ENCODE data around the gene AIFM3. TPM values are rescaled to one million over a fixed set of nuclear protein-coding genes. Genes with fewer than 3 reads are reported as not detected.
"Not testable (repeated sequence)": the region's sequence is repeated elsewhere in the genome, so short reads cannot be mapped to it uniquely, and the experiment has no call there.

The AIFM3 gene
- total RNA-seq, 1 donor from 2014 or later = 1.8 TPM

GRCh38 chr22:21000207-21000986 lies 33.3 kb downstream of the AIFM3 start:
- DNase-seq (ENCODE audit: low spot score, unreplicated experiment) = no peak
- Mint-ChIP-seq H3K9me3 (ENCODE audit: low read depth) (no peaks in the 10 kb centered on the region), H3K4me3 (ENCODE audit: low read depth) (peak overlapping the region; percentile 89), H3K36me3 (ENCODE audit: insufficient read depth) (no peaks in the 10 kb centered on the region), H3K27me3 (no peaks in the 10 kb centered on the region), H3K4me1 (ENCODE audit: low read depth) (peaks cover 15% of the 10 kb centered on the region), H3K27ac (no peak overlapping the region)
- TF ChIP-seq, protein P1, sequence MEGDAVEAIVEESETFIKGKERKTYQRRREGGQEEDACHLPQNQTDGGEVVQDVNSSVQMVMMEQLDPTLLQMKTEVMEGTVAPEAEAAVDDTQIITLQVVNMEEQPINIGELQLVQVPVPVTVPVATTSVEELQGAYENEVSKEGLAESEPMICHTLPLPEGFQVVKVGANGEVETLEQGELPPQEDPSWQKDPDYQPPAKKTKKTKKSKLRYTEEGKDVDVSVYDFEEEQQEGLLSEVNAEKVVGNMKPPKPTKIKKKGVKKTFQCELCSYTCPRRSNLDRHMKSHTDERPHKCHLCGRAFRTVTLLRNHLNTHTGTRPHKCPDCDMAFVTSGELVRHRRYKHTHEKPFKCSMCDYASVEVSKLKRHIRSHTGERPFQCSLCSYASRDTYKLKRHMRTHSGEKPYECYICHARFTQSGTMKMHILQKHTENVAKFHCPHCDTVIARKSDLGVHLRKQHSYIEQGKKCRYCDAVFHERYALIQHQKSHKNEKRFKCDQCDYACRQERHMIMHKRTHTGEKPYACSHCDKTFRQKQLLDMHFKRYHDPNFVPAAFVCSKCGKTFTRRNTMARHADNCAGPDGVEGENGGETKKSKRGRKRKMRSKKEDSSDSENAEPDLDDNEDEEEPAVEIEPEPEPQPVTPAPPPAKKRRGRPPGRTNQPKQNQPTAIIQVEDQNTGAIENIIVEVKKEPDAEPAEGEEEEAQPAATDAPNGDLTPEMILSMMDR (IDR thresholded peaks at IDR 0.05; ENCODE audit: unreplicated experiment) = no peak

DNA sequence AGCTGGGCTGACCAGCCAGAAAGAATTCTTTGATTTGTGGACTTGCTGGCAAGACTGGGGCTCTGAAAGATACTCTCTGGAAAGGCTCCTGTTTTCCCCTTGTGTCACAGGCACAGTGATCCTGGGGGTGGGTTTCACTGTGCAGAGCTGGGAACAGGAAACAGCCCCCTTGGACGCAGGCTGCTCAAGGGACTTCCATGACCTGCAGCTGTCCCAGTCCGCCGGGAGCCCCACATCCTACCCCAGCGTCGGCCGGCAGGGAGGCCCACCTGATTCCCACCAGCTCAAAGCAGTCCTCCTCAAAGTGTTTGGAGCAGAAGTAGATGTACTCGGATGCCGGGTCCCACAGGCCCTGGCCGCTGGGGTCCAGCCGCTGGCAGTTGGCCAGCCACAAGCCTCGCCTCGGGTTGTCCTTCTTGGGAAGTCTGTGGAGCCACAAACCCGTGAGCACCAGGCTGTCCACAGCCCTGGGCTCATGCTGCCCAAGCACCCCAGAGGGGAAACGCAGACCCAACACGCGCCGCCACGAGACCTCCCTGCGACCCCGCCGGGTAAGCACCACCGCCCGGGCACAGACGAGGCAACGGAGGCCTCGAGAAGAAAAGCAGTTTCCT lies 34.0 kb downstream of the AIFM3 start:
- no peaks in the 10 kb centered on the region for H3K9me3 Mint-ChIP-seq (ENCODE audit: low read depth)
- H3K27me3 Mint-ChIP-seq = no peaks in the 10 kb centered on the region
- no peak for DNase-seq (ENCODE audit: low spot score, unreplicated experiment)
- peaks cover 15% of the 10 kb centered on the region for H3K4me1 Mint-ChIP-seq (ENCODE audit: low read depth)
- peak overlapping the region; percentile 97 for H3K27ac Mint-ChIP-seq
- H3K36me3 Mint-ChIP-seq (ENCODE audit: insufficient read depth) = no peaks in the 10 kb centered on the region
- peak overlapping the region; percentile 89 for H3K4me3 Mint-ChIP-seq (ENCODE audit: low read depth)
- TF ChIP-seq, protein P1 (IDR thresholded peaks at IDR 0.05; ENCODE audit: unreplicated experiment) = no peak

GRCh38 chr22:21001601-21002325 lies 34.7 kb downstream of the AIFM3 start, which contains the start of gene THAP7:
TSS of gene THAP7 (minus strand) at chr22:21002118. CDS start at chr22:21001911, 207 bp downstream.
- peak; percentile 86 for DNase-seq (ENCODE audit: low spot score, unreplicated experiment)
- Mint-ChIP-seq H3K36me3 (ENCODE audit: insufficient read depth) (no peaks in the 10 kb centered on the region), H3K4me3 (ENCODE audit: low read depth) (peak within 1 kb of the TSS; percentile 89)

GRCh38 chr22:21003782-21004181 lies 36.7 kb downstream of the AIFM3 start:
- TF ChIP-seq, protein P1 (IDR thresholded peaks at IDR 0.05; ENCODE audit: unreplicated experiment) = no peak

More at GRCh38 chr22:21001601-21002325, 34.7 kb downstream of the AIFM3 start, which contains the start of gene THAP7:
- TF ChIP-seq, protein P1 (IDR thresholded peaks at IDR 0.05; ENCODE audit: unreplicated experiment) = no peak
- peak within 1 kb of the TSS; percentile 97 for H3K27ac Mint-ChIP-seq
- H3K4me1 Mint-ChIP-seq (ENCODE audit: low read depth) = peaks cover 15% of the 10 kb centered on the region
- no peaks in the 10 kb centered on the region for H3K9me3 Mint-ChIP-seq (ENCODE audit: low read depth)
- H3K27me3 Mint-ChIP-seq = no peaks in the 10 kb centered on the region

DNA sequence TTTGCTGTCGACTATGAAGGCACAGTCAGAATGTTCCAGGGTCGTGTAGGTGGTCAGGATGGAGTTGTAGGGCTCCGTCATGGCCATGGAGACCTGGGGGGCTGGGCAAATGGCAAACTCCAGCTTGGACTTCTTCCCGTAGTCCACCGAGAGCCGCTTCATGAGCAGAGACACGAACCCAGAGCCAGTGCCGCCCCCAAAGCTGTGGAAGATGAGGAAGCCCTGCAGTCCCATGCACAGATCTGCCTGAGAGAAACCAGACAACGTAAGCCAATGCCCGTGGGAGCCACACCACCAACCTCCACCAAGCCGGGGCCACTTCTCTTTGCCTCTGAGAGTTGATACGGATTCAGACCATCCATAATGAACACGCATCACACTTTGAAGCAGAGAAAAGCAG lies 42.2 kb downstream of the AIFM3 start:
- not testable (repeated sequence) for H3K4me1 Mint-ChIP-seq (ENCODE audit: low read depth); H3K4me3 Mint-ChIP-seq (ENCODE audit: low read depth); H3K27ac Mint-ChIP-seq; H3K36me3 Mint-ChIP-seq (ENCODE audit: insufficient read depth); DNase-seq (ENCODE audit: low spot score, unreplicated experiment); H3K27me3 Mint-ChIP-seq; H3K9me3 Mint-ChIP-seq (ENCODE audit: low read depth)

More at GRCh38 chr22:21003782-21004181, 36.7 kb downstream of the AIFM3 start:
- Mint-ChIP-seq H3K27ac (no peak overlapping the region), H3K4me1 (ENCODE audit: low read depth) (peaks cover 15% of the 10 kb centered on the region), H3K9me3 (ENCODE audit: low read depth) (no peaks in the 10 kb centered on the region), H3K36me3 (ENCODE audit: insufficient read depth) (no peaks in the 10 kb centered on the region), H3K4me3 (ENCODE audit: low read depth) (peak overlapping the region; percentile 89), H3K27me3 (no peaks in the 10 kb centered on the region)
- no peak for DNase-seq (ENCODE audit: low spot score, unreplicated experiment)
